Fibroblast of skin of left quadriceps (primary cell): ENCODE measurements around the gene TMPRSS11F.

Experiments
- DNase-seq, 2 experiments: peaks; one replicate each; pipeline ENCODE4 v3.0.0-alpha.2; 2013; ENCODE audit warnings: low read depth in 2 of 2

Gene TMPRSS11F

GRCh38 chr4:68077301-68077700 lies 52.4 kb downstream of the TMPRSS11F start:
- DNase-seq = no peak

GRCh38 chr4:68076194-68076593 lies 53.5 kb downstream of the TMPRSS11F start:
- DNase-seq = no peak

DNA sequence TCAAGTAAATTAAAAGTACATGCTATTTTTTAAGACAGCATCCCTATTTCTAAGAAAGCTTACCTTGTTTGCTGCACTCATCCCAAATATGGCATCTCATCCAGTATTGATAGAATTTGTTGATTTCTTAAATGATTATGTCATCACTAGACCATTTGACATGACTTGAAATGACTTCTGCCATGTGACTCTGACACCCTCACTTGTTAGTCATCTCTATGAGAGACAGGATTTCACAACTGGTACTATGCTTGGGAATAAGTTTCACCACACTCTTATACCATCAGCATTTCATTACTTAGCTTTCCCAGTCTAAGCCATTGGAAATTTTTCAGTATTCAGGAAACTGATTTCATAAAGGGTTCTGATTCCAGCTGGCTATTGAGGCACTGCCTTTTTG lies 55.3 kb downstream of the TMPRSS11F start:
- no peak for DNase-seq

GRCh38 chr4:68070302-68070701 lies 59.4 kb downstream of the TMPRSS11F start:
- no peak for DNase-seq

GRCh38 chr4:68062501-68062900 lies 67.2 kb downstream of the TMPRSS11F start:
- no peak for DNase-seq

- no peak for DNase-seq
Observed at GRCh38 chr4:68038272-68038671, 91.4 kb downstream of the TMPRSS11F start.

GRCh38 chr4:68021185-68021584 lies 108.5 kb downstream of the TMPRSS11F start:
- DNase-seq = no peak

DNA sequence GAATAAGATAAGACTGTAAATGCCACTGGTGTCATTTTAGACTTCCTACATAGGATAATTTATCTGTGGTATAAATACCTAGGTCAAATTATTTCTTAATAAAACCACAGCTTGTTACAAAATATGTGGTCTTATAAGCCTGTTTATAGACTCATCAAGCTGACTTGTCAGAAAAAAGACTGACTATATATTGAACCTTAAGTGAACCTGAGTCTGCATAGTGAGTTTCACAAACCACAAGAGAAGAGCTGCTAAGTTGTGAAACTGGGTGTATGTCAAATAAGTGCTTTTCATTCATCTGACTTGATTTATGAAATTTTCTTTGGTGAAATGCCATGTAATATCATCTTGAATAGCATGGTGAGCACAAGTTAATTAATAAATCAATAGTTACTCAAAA lies 118.0 kb downstream of the TMPRSS11F start:
- DNase-seq = no peak
